ENCODE measurements around the gene IGF2BP2. TPM values are rescaled to one million over a fixed set of nuclear protein-coding genes. Genes with fewer than 3 reads are reported as not detected.

IGF2BP2 gene
- total and polyA plus RNA-seq, 10 donors = 1.1 to 21.1 (median 12.0) TPM

GRCh38 chr3:185696039-185696438, 128.8 kb downstream of the IGF2BP2 start:
- Histone ChIP-seq H3K4me3 (no peak overlapping the region), H3K9me3 (no peaks in the 10 kb centered on the region), H3K27ac (no peak overlapping the region), H3K4me1 (no peaks in the 10 kb centered on the region), H3K27me3 (replicated peaks in 1 of 7) (no peaks in the 10 kb centered on the region), H3K36me3 (peaks cover 0 to 7% (median 0%) of the 10 kb centered on the region in 6 donors)
- intact Hi-C loops (cut with DNase I; ENCODE audit: low total_unique reads) = no loop called here
- 81 to 93% (median 85%) methylated on average over 6 of the region's 6 CpGs for WGBS, 5 donors
- no peak for TF ChIP-seq POLR2A (IDR thresholded peaks at IDR 0.05)
- no peak for TF ChIP-seq CTCF (IDR thresholded peaks at IDR 0.05 in 8 of 11, conservative IDR thresholded peaks at IDR 0.05 in 3 of 11)
- TF ChIP-seq POLR2AphosphoS5 (IDR thresholded peaks at IDR 0.05) = no peak
- DNase-seq = no peak

- H3K9me3 ChIP-seq = no peaks in the 10 kb centered on the region
- no peak overlapping the region for H3K27ac ChIP-seq
- no peak overlapping the region for H3K4me3 ChIP-seq
- intact Hi-C loops (cut with DNase I; ENCODE audit: low total_unique reads) = no loop called here
- H3K36me3 ChIP-seq = peaks cover 0 to 7% (median 0%) of the 10 kb centered on the region in 6 donors
- H3K4me1 ChIP-seq = no peaks in the 10 kb centered on the region
- 61 to 80% (median 76%) methylated on average over 4 of the region's 4 CpGs for WGBS, 5 donors
- H3K27me3 ChIP-seq (replicated peaks in 1 of 7) = no peaks in the 10 kb centered on the region
- TF ChIP-seq POLR2A (IDR thresholded peaks at IDR 0.05) = no peak
- TF ChIP-seq POLR2AphosphoS5 (IDR thresholded peaks at IDR 0.05) = no peak
- no peak for TF ChIP-seq CTCF (IDR thresholded peaks at IDR 0.05 in 8 of 11, conservative IDR thresholded peaks at IDR 0.05 in 3 of 11)
- no peak for DNase-seq
Measured at GRCh38 chr3:185693985-185694653, 130.7 kb downstream of the IGF2BP2 start.

- no peaks in the 10 kb centered on the region for H3K9me3 ChIP-seq
- no peak for DNase-seq
- H3K36me3 ChIP-seq = peaks cover 0 to 10% (median 0%) of the 10 kb centered on the region in 6 donors
- H3K27ac ChIP-seq = no peak overlapping the region
- no peaks in the 10 kb centered on the region for H3K4me1 ChIP-seq
- 93 to 100% (median 100%) methylated on average over 2 of the region's 2 CpGs for WGBS, 5 donors
- no peaks in the 10 kb centered on the region for H3K27me3 ChIP-seq (replicated peaks in 1 of 7)
- no peak overlapping the region for H3K4me3 ChIP-seq
- intact Hi-C loops (cut with DNase I; ENCODE audit: low total_unique reads) = no loop called here
- TF ChIP-seq POLR2A (IDR thresholded peaks at IDR 0.05) = no peak
- no peak for TF ChIP-seq POLR2AphosphoS5 (IDR thresholded peaks at IDR 0.05)
- no peak for TF ChIP-seq CTCF (IDR thresholded peaks at IDR 0.05 in 8 of 11, conservative IDR thresholded peaks at IDR 0.05 in 3 of 11)
Measured at GRCh38 chr3:185691622-185692021, 133.2 kb downstream of the IGF2BP2 start.

- no peaks in the 10 kb centered on the region for H3K27me3 ChIP-seq (replicated peaks in 1 of 7)
- no peak overlapping the region for H3K27ac ChIP-seq
- no peaks in the 10 kb centered on the region for H3K9me3 ChIP-seq
- H3K36me3 ChIP-seq = peaks cover 0 to 28% (median 0%) of the 10 kb centered on the region in 6 donors
- no peak for DNase-seq
- intact Hi-C loops (cut with DNase I; ENCODE audit: low total_unique reads) = no loop called here
- H3K4me1 ChIP-seq = no peaks in the 10 kb centered on the region
- no peak overlapping the region for H3K4me3 ChIP-seq
- TF ChIP-seq POLR2AphosphoS5 (IDR thresholded peaks at IDR 0.05) = no peak
- TF ChIP-seq POLR2A (IDR thresholded peaks at IDR 0.05) = no peak
- no peak for TF ChIP-seq CTCF (IDR thresholded peaks at IDR 0.05 in 8 of 11, conservative IDR thresholded peaks at IDR 0.05 in 3 of 11)
- 83 to 91% (median 86%) methylated on average over 6 of the region's 6 CpGs for WGBS, 5 donors
Measured at GRCh38 chr3:185687271-185687878, 137.5 kb downstream of the IGF2BP2 start.
